GM20431 (cell line): Measurements from ENCODE around the gene RAB36.

Source experiments
- in situ Hi-C: fragments of 300-500 bp; cut with MseI, MboI; formaldehyde crosslinking; loops from one replicate; pipeline ENCODE4 v1.15.0; 2020; ENCODE audit warnings: low sequenced_read_pairs; ENCODE audit not compliant: unreplicated experiment

The RAB36 gene

GRCh38 chr22:23152238-23153114 is 7.2 kb downstream of the RAB36 start:
- in situ Hi-C loops: no loop called here

DNA sequence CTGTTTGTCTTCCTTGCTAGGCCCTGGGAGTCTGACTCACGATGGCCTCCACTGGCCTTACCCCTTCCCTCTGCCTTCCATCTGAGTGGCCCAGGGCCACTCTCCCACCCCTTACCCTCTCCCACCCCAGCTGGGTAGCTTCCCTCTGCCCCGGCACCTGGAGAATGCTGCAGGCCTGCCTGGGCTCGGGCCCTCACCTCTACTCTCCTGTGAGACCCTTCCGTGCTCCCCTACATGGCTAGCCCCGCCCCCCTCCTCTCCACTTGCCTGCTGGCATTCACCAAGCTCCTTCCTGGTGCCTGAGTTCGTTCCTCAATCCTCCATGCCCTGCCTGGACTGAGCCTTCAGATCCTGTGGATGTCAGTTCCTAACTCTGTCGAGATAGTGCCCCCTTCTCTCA is 8.7 kb downstream of the RAB36 start:
- in situ Hi-C loops: no loop called here

- in situ Hi-C loops: no loop called here
Measured at GRCh38 chr22:23154461-23154860, 9.2 kb downstream of the RAB36 start.

GRCh38 chr22:23155143-23155542 is 9.9 kb downstream of the RAB36 start:
- in situ Hi-C loops: no loop called here

DNA sequence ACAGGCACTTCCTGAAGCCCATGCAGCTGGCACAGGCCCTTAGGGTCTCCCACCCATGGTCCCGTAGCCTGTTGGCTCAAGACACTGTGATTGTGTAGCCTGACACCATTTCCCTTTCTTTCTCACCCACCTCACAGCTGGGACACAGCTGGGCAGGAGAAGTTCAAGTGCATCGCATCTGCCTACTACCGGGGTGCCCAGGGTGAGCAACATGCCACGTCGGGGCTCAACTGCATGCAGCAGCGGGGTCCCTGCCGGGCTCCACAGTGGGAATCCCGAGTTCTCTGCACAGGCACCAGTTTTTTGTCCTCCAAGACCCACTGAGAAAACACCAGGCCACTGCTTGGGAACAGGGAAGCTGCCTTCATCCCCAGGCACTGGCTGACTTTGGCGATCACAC is 10.6 kb downstream of the RAB36 start:
- in situ Hi-C loops: no loop called here

GRCh38 chr22:23156286-23156685 is 11.0 kb downstream of the RAB36 start:
- in situ Hi-C loops: no loop called here

DNA sequence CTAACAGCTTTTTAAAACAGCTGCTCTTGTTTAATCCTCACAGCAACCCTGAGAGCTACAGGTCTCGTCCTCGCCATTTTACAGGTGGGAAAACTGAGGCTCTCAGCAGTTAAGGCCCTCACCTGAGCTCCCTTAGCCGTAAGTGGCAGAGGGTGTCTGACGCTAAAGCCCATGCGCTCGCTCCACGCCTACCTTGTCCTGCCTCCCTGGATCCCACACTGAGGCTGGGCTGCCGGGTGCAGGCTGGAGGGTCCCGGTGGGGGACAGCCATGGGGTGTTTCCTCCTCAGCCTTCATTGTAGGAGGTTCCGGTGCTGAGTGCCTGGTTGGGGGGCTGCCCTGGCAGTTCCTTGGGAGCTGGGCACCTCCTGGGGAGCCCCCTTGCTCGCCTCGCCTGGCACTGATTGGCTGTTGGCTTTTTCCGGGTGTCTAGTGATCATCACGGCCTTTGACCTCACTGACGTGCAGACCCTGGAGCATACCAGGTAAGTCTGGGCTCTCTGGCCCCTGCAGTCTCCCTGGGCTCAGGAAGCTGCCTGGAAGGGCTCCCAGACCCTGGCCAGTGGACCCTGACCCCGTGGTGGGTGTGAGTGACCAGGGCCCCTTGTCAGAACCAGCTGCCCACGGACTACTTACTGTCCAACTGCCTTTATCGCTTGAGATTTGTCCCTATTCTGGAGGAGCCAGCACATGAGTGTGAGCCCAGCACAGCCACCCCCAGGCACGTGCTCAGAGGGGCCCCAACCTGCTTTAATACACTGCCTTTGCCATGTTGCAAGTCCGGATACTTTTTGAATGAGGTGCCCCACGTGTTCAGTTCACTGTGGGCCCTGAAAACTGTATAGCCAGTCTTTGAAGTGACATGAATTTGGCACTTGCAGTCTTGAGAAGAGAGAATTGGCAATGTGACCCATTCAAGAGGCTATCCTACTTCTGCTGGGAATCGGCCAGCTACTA is 12.6 kb downstream of the RAB36 start:
- in situ Hi-C loops: no loop called here

- in situ Hi-C loops: no loop called here
Measured at GRCh38 chr22:23158516-23159290, 13.4 kb downstream of the RAB36 start.

DNA sequence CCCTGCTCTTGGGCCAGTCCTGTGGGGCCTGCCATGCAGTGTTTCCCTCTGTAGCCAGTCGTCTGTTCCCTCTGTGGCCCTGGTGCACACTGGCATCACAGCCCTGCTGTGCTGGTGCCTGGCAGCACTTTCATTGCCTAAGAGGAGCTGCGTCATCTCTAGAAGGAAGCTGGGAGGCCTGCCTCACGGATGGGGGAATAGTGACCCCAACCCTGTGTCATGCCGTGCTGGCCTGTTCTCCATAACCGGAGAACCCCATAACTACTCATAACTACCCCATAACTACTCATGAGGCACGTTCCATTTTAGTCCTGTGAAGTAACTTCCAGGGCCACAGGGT is 14.0 kb downstream of the RAB36 start:
- in situ Hi-C loops: no loop called here

DNA sequence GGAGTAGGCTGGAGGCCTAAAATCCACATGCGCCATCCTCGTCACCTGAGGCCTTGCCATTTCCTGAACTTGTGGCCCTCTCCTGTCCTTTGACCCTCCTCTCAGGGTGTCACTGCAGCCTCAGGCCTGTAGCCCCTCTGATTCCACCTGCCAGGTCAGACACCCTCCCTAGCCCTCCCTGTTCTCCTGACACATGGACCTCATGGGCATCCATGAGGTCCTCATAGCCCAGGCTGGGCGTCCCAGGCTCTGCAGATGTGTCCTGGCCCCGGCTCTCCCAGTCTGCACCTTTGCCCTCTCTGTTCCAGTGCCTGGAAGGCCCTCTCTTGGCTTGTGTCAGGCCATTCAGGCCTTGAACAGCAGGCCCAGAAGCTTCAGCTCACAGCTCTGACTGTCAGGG is 15.8 kb downstream of the RAB36 start:
- in situ Hi-C loops: no loop called here

DNA sequence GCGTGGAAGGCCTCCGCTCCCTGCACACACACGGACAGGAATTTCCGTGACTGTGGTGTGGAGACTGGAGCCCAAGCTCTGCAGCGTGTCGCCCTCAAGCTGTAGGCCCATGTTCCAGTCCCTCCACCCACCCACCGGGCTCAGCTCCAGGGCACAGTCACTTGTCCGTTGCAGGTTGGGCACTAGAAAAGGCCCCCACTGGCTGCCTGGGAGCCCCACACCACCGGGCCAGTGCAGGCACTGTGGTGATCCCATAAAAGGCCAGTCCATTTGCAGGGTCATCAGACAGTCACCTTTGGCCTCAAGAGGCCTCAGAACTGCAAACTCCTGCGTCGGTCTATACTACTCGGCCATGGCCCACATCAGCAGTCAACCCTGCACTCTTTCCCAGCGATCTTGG is 16.3 kb downstream of the RAB36 start:
- in situ Hi-C loops: no loop called here

- in situ Hi-C loops: no loop called here
Measured at GRCh38 chr22:23163665-23164064, 18.4 kb downstream of the RAB36 start.

- in situ Hi-C loops: no loop called here
Measured at GRCh38 chr22:23164091-23164490, 18.8 kb downstream of the RAB36 start.

DNA sequence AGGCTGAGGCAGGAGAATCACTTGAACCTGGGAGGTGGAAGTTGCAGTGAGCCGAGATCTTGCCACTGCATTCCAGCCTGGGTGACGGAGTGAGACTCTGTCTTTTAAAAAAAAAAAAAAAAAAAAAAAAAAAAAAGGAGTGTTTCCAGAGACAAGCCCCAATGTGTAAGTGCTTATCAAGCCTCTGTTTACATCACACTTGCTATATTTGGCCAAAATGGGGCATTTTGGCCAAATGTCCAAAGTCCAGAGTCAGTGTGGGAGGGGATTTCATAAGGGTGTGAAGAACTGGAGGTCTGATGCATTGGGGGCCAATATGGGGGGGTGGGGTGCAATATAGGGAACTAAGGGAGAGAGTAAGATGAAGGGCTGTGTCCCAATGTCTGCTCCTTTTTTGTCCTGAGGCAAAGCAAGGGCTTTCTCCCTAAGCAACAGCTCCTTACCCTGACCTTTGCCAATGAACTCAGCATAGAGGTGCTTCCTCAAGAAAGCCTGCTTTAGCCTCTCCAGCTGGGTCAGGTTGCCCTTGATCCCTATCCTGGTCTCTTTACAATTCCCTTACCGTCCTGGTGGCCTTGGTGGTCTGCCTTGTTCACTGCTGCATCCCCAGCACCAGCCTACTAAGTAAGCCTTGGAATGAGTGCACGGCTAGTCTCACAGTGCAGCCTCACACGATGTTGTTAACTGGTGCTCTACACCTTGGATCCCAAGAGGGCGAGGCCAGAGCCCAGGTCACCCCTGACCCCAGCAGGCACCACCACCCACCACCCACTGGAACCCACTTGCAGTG is 21.0 kb downstream of the RAB36 start:
- in situ Hi-C loops: no loop called here

GRCh38 chr22:23166841-23167616 is 21.8 kb downstream of the RAB36 start:
- in situ Hi-C loops: no loop called here

- in situ Hi-C loops: no loop called here
Measured at GRCh38 chr22:23168391-23169042, 23.2 kb downstream of the RAB36 start.

DNA sequence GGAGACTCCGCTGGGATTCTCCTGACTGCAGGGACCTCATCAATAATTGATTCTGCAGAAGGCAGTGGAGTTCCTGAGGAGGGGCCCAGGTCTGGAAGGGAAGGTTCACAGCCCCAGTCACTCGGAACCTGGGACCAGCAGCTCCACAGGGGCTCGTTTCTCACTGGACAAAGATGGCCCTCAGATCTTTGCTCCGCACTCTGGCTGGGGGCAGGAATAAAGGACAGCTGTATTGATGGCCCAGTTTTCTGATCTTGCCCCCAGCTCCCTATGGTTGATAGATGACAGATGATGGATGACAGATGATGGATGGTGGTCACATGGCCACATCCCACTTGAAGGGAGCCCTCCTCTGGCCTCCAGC is 23.7 kb downstream of the RAB36 start:
- in situ Hi-C loops: no loop called here

GRCh38 chr22:23175817-23176644 is 30.8 kb downstream of the RAB36 start:
- in situ Hi-C loops: loop anchor here (5.0 kb wide), 1 partner anchor 96 kb away; no protein-coding TSS in a partner anchor
